ENCODE results near the gene SNTG2. TPM values are rescaled to one million over a fixed set of nuclear protein-coding genes. Genes with fewer than 3 reads are reported as not detected.

Gene SNTG2
- total RNA-seq, 1 experiment from 2014 or later = 20.5 TPM

DNA sequence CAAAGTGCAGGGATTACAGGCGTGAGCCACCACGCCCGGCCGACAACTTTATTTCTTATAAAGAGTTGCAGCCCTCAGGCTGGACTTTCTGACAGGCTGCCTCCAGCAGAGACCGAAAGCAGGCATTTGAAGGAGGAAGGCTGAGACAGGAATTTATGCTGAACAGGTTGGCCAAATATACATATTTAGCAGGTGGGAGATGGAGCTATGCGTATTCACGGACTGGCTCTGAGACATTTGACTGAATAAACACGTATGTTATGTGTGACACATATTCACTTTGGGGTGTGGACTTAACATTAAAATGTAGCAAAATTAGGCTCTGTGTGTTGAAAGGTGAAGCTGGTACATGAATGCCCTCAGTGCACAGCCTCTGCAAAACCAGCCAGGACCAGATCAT is 65.9 kb downstream of the SNTG2 start (continued):
- TF ChIP-seq ARID4B (CRISPR knock-in tag; IDR thresholded peaks at IDR 0.05; ENCODE audit: borderline replicate concordance) = no peak
- no peak for TF ChIP-seq SMAD3 (CRISPR knock-in tag; IDR thresholded peaks at IDR 0.05; ENCODE audit: borderline replicate concordance)

GRCh38 chr2:1017827-1018226 is 67.2 kb downstream of the SNTG2 start:
- no peaks in the 10 kb centered on the region for H3K9me3 Mint-ChIP-seq
- POLR2A ChIA-PET = no interaction called here
- no peak overlapping the region for H3K27ac Mint-ChIP-seq
- CTCF ChIA-PET = no interaction called here
- H3K36me3 Mint-ChIP-seq = no peaks in the 10 kb centered on the region
- H3K4me1 Mint-ChIP-seq = peaks cover 43% of the 10 kb centered on the region
- DNase-seq (ENCODE audit: low spot score) (no peak), ATAC-seq (no peak)
- H3K4me3 Mint-ChIP-seq = no peak overlapping the region
- no peaks in the 10 kb centered on the region; the same call in 1 of the 2 replicates for H3K27me3 Mint-ChIP-seq (ENCODE audit: low read depth)
- TF ChIP-seq ESRRA (CRISPR knock-in tag; IDR thresholded peaks at IDR 0.05; ENCODE audit: borderline replicate concordance) (no peak), CREM (CRISPR knock-in tag; IDR thresholded peaks at IDR 0.05) (no peak), EMX1 (CRISPR knock-in tag; IDR thresholded peaks at IDR 0.05) (no peak), GTF2I (CRISPR knock-in tag; conservative IDR thresholded peaks at IDR 0.05) (no peak), ATF3 (CRISPR knock-in tag; conservative IDR thresholded peaks at IDR 0.05) (no peak), ZNF396 (CRISPR knock-in tag; IDR thresholded peaks at IDR 0.05; ENCODE audit: borderline replicate concordance) (no peak), CREB1 (CRISPR knock-in tag; IDR thresholded peaks at IDR 0.05) (no peak)
- TF ChIP-seq, protein P1, sequence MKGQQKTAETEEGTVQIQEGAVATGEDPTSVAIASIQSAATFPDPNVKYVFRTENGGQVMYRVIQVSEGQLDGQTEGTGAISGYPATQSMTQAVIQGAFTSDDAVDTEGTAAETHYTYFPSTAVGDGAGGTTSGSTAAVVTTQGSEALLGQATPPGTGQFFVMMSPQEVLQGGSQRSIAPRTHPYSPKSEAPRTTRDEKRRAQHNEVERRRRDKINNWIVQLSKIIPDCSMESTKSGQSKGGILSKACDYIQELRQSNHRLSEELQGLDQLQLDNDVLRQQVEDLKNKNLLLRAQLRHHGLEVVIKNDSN (CRISPR knock-in tag; IDR thresholded peaks at IDR 0.05) = no peak

GRCh38 chr2:1020206-1020605 is 69.6 kb downstream of the SNTG2 start:
- no peak for DNase-seq (ENCODE audit: low spot score)
- CTCF ChIA-PET = interaction anchor here (1.4 kb wide), 1 partner anchor 121 kb away, joined by 4 read pairs; no protein-coding TSS in a partner anchor

More at GRCh38 chr2:1020206-1020605, 69.6 kb downstream of the SNTG2 start:
- Mint-ChIP-seq H3K4me1 (peaks cover 32% of the 10 kb centered on the region), H3K36me3 (no peaks in the 10 kb centered on the region), H3K9me3 (no peaks in the 10 kb centered on the region), H3K27me3 (ENCODE audit: low read depth) (no peaks in the 10 kb centered on the region; the same call in none of the 2 replicates), H3K4me3 (no peak overlapping the region), H3K27ac (no peak overlapping the region)
- POLR2A ChIA-PET = no interaction called here
- no peak for ATAC-seq
- TF ChIP-seq KAT7 (CRISPR knock-in tag; IDR thresholded peaks at IDR 0.05; ENCODE audit: borderline replicate concordance) = no peak
- TF ChIP-seq ATF6 (CRISPR knock-in tag; IDR thresholded peaks at IDR 0.05) = no peak
- TF ChIP-seq NFYB (CRISPR knock-in tag; conservative IDR thresholded peaks at IDR 0.05; ENCODE audit: low read depth) = no peak
- TF ChIP-seq, protein P2, sequence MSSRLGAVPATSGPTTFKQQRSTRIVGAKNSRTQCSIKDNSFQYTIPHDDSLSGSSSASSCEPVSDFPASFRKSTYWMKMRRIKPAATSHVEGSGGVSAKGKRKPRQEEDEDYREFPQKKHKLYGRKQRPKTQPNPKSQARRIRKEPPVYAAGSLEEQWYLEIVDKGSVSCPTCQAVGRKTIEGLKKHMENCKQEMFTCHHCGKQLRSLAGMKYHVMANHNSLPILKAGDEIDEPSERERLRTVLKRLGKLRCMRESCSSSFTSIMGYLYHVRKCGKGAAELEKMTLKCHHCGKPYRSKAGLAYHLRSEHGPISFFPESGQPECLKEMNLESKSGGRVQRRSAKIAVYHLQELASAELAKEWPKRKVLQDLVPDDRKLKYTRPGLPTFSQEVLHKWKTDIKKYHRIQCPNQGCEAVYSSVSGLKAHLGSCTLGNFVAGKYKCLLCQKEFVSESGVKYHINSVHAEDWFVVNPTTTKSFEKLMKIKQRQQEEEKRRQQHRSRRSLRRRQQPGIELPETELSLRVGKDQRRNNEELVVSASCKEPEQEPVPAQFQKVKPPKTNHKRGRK (CRISPR knock-in tag; IDR thresholded peaks at IDR 0.05; ENCODE audit: borderline replicate concordance) = no peak
- no peak for TF ChIP-seq ZNF396 (CRISPR knock-in tag; IDR thresholded peaks at IDR 0.05; ENCODE audit: borderline replicate concordance)
- TF ChIP-seq FOXJ3 (CRISPR knock-in tag; IDR thresholded peaks at IDR 0.05; ENCODE audit: borderline replicate concordance) = no peak
- TF ChIP-seq, protein P3, sequence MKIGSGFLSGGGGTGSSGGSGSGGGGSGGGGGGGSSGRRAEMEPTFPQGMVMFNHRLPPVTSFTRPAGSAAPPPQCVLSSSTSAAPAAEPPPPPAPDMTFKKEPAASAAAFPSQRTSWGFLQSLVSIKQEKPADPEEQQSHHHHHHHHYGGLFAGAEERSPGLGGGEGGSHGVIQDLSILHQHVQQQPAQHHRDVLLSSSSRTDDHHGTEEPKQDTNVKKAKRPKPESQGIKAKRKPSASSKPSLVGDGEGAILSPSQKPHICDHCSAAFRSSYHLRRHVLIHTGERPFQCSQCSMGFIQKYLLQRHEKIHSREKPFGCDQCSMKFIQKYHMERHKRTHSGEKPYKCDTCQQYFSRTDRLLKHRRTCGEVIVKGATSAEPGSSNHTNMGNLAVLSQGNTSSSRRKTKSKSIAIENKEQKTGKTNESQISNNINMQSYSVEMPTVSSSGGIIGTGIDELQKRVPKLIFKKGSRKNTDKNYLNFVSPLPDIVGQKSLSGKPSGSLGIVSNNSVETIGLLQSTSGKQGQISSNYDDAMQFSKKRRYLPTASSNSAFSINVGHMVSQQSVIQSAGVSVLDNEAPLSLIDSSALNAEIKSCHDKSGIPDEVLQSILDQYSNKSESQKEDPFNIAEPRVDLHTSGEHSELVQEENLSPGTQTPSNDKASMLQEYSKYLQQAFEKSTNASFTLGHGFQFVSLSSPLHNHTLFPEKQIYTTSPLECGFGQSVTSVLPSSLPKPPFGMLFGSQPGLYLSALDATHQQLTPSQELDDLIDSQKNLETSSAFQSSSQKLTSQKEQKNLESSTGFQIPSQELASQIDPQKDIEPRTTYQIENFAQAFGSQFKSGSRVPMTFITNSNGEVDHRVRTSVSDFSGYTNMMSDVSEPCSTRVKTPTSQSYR (CRISPR knock-in tag; IDR thresholded peaks at IDR 0.05) = no peak
- no peak for TF ChIP-seq MLX (CRISPR knock-in tag; IDR thresholded peaks at IDR 0.05)
- TF ChIP-seq NFATC4 (CRISPR knock-in tag; IDR thresholded peaks at IDR 0.05) = no peak
